Immature natural killer cell (primary cell): ENCODE data around the gene LKAAEAR1. TPM values are rescaled to one million over a fixed set of nuclear protein-coding genes. Genes with fewer than 3 reads are reported as not detected.

Experiments used
- DNase-seq, 3 donors: peaks; one replicate each; pipeline ENCODE4 v3.0.0; 2022; ENCODE audit warnings: mixed read lengths in 1 of 3
- H3K27ac Mint-ChIP-seq, 6 donors: one replicate each; pipeline ENCODE4 v1.8.0; 2020; ENCODE audit warnings: mixed read lengths in 6 of 6, mild to moderate bottlenecking in 5 of 6, inconsistent platforms in 4 of 6, moderate library complexity in 3 of 6
- H3K27me3 Mint-ChIP-seq, 3 donors: one replicate each; pipeline ENCODE4 v1.8.0; 2020 to 2021; ENCODE audit warnings: low read depth in 3 of 3, mild to moderate bottlenecking in 3 of 3, mixed read lengths in 3 of 3, moderate library complexity in 3 of 3, inconsistent platforms in 1 of 3
- H3K36me3 Mint-ChIP-seq, 3 donors: one replicate each; pipeline ENCODE4 v1.8.0; 2020; ENCODE audit warnings: mixed read lengths in 3 of 3, inconsistent platforms in 2 of 3, mild to moderate bottlenecking in 2 of 3
- H3K4me1 Mint-ChIP-seq, 2 donors: one replicate each; pipeline ENCODE4 v1.8.0; 2020; ENCODE audit warnings: inconsistent platforms in 2 of 2, mild to moderate bottlenecking in 2 of 2, mixed read lengths in 2 of 2, moderate library complexity in 1 of 2
- H3K4me3 Mint-ChIP-seq, 5 donors: one replicate each; pipeline ENCODE4 v1.8.0; 2020; ENCODE audit warnings: mild to moderate bottlenecking in 5 of 5, mixed read lengths in 5 of 5, inconsistent platforms in 3 of 5, moderate library complexity in 3 of 5
- H3K9me3 Mint-ChIP-seq, 6 donors: one replicate each; pipeline ENCODE4 v1.8.0; 2020; ENCODE audit warnings: mild to moderate bottlenecking in 6 of 6, mixed read lengths in 6 of 6, inconsistent platforms in 4 of 6, moderate library complexity in 3 of 6
- polyA plus RNA-seq, 3 donors: library from polyadenylated mRNA; unstranded; fragments of 300-500 nt; fragmentation: Illumina TruSeq; gene quantifications; one replicate each; pipeline ENCODE4 v1.2.3, GENCODE V29; 2021

The LKAAEAR1 gene
- polyA plus RNA-seq, 3 donors from 2014 or later: not detected

- H3K27ac Mint-ChIP-seq: no peak overlapping the region
- no peak overlapping the region for H3K4me3 Mint-ChIP-seq
Measured at GRCh38 chr20:64106435-64106961, 22.3 kb upstream of the LKAAEAR1 start.

GRCh38 chr20:64105846-64106434 is 21.7 kb upstream of the LKAAEAR1 start:
- H3K4me1 Mint-ChIP-seq: peaks cover 5 to 10% of the 10 kb centered on the region in 2 donors
- H3K27ac Mint-ChIP-seq: no peak overlapping the region
- no peaks in the 10 kb centered on the region for H3K9me3 Mint-ChIP-seq
- H3K36me3 Mint-ChIP-seq: no peaks in the 10 kb centered on the region
- no peak overlapping the region for H3K4me3 Mint-ChIP-seq
- peaks cover 4 to 14% (median 9%) of the 10 kb centered on the region in 3 donors for H3K27me3 Mint-ChIP-seq
- no peak for DNase-seq

More at GRCh38 chr20:64106435-64106961, 22.3 kb upstream of the LKAAEAR1 start:
- DNase-seq: no peak
- Mint-ChIP-seq H3K36me3 (no peaks in the 10 kb centered on the region), H3K4me1 (peaks cover 4 to 6% of the 10 kb centered on the region in 2 donors), H3K9me3 (no peaks in the 10 kb centered on the region), H3K27me3 (peaks cover 4 to 9% (median 9%) of the 10 kb centered on the region in 3 donors)

DNA sequence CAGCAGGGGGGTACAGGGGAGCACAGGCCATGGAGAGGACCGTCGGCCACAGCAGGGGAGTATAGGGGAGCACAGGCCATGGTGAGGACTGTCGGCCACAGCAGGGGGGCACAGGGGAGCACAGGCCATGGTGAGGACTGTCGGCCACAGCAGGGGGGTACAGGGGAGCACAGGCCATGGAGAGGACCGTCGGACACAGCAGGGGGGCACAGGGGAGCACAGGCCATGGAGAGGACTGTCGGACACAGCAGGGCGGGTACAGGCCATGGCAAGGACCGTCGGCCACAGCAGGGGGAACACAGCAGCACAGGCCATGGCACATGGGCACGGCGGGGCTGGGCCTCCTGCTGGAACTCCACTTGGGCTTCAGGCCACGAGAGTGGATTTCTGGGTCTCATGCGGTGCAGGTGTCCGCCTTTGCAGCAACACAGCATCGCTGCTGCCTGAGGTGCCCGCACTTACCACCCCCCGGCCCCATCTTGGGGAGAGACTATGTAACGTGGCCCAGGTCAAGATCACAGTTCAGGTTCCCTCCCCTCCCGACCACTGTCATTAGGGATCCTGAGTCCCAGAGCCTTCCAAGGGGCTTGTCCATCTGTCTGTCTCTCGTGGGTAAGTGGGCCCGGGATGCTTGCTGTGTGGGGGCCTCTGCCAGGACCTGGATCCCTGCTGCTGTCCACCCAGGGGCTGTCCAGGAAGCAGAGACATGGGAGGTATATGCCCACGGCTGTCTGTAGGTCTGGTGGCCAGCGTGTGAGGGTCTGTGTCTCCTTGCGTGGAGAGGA is 20.7 kb upstream of the LKAAEAR1 start:
- DNase-seq: no peak
- Mint-ChIP-seq H3K9me3 (no peaks in the 10 kb centered on the region), H3K4me3 (no peak overlapping the region), H3K27ac (no peak overlapping the region), H3K36me3 (no peaks in the 10 kb centered on the region), H3K4me1 (peaks cover 6 to 10% of the 10 kb centered on the region in 2 donors), H3K27me3 (peaks cover 4 to 15% (median 9%) of the 10 kb centered on the region in 3 donors)

GRCh38 chr20:64103871-64104666 is 19.9 kb upstream of the LKAAEAR1 start:
- no peak overlapping the region for H3K27ac Mint-ChIP-seq
- H3K36me3 Mint-ChIP-seq: no peaks in the 10 kb centered on the region
- peaks cover 4 to 15% (median 9%) of the 10 kb centered on the region in 3 donors for H3K27me3 Mint-ChIP-seq
- H3K4me3 Mint-ChIP-seq: no peak overlapping the region
- no peak for DNase-seq
- no peaks in the 10 kb centered on the region for H3K9me3 Mint-ChIP-seq
- H3K4me1 Mint-ChIP-seq: peaks cover 6 to 10% of the 10 kb centered on the region in 2 donors

DNA sequence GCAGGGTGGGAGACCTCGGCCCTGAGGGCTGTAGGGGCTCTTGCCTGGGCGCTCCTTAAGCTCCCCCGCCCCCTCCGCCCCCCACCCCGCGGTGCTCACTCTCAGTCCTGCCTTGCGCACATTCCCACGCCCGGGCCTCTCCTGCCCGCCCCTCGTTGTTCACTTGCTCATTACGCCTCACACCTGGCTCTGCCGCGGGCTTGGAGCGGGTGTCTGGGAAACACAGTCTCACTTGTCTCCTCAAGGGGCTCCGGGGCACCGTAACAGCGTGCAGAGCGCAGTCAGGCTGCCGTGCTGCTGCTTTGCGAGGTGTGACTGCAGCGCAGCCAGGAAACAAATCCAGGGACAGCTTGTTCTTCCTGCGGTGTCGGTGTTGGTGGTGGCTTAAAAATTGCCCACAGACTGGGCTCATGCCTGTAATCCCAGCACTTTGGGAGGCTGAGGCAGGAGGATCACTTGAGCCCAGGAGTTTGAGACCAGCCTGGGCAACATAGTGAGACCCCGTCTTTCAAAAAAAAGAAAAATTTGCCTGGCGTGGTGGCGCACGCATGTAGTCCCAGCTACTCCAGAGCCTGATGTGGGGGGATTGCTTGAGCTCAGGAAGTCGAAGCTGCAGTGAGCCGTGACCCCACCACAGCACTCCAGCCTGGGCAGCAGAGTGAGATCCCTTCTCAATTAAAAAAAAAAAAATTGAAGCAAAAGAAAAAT is 18.6 kb upstream of the LKAAEAR1 start:
- H3K9me3 Mint-ChIP-seq: no peaks in the 10 kb centered on the region
- H3K27ac Mint-ChIP-seq: no peak overlapping the region
- DNase-seq: no peak
- H3K4me3 Mint-ChIP-seq: peak overlapping the region in 1 of 5 donors; percentile 39
- peaks cover 4 to 5% of the 10 kb centered on the region in 2 donors for H3K4me1 Mint-ChIP-seq
- no peaks in the 10 kb centered on the region for H3K36me3 Mint-ChIP-seq
- H3K27me3 Mint-ChIP-seq: peaks cover 4 to 13% (median 13%) of the 10 kb centered on the region in 3 donors

GRCh38 chr20:64101731-64102621 is 17.8 kb upstream of the LKAAEAR1 start:
- H3K4me1 Mint-ChIP-seq: peaks cover 4 to 5% of the 10 kb centered on the region in 2 donors
- H3K27ac Mint-ChIP-seq: no peak overlapping the region
- peak; percentile 53 to 62 (median 57) for DNase-seq
- peaks cover 0 to under 1% (median 0%) of the 10 kb centered on the region in 3 donors for H3K36me3 Mint-ChIP-seq
- peaks cover 4 to 13% (median 13%) of the 10 kb centered on the region in 3 donors for H3K27me3 Mint-ChIP-seq
- H3K4me3 Mint-ChIP-seq: peak overlapping the region in 4 of 5 donors; percentile 5 to 67 (median 46)
- H3K9me3 Mint-ChIP-seq: no peaks in the 10 kb centered on the region

- Mint-ChIP-seq H3K27ac (no peak overlapping the region), H3K27me3 (peaks cover 4 to 13% (median 13%) of the 10 kb centered on the region in 3 donors), H3K4me3 (peak overlapping the region in 4 of 5 donors; percentile 5 to 67 (median 46)), H3K4me1 (peaks cover 4 to 5% of the 10 kb centered on the region in 2 donors), H3K9me3 (no peaks in the 10 kb centered on the region), H3K36me3 (peaks cover 0 to 4% (median 0%) of the 10 kb centered on the region in 3 donors)
- DNase-seq: no peak
Measured at GRCh38 chr20:64100946-64101688, 16.9 kb upstream of the LKAAEAR1 start.

GRCh38 chr20:64100566-64100888 is 16.3 kb upstream of the LKAAEAR1 start:
- H3K36me3 Mint-ChIP-seq: peaks cover 0 to 4% (median 0%) of the 10 kb centered on the region in 3 donors
- no peak overlapping the region for H3K4me3 Mint-ChIP-seq
- peaks cover 4 to 5% of the 10 kb centered on the region in 2 donors for H3K4me1 Mint-ChIP-seq
- peaks cover 4 to 13% (median 11%) of the 10 kb centered on the region in 3 donors for H3K27me3 Mint-ChIP-seq
- H3K27ac Mint-ChIP-seq: no peak overlapping the region
- DNase-seq: no peak
- no peaks in the 10 kb centered on the region for H3K9me3 Mint-ChIP-seq

DNA sequence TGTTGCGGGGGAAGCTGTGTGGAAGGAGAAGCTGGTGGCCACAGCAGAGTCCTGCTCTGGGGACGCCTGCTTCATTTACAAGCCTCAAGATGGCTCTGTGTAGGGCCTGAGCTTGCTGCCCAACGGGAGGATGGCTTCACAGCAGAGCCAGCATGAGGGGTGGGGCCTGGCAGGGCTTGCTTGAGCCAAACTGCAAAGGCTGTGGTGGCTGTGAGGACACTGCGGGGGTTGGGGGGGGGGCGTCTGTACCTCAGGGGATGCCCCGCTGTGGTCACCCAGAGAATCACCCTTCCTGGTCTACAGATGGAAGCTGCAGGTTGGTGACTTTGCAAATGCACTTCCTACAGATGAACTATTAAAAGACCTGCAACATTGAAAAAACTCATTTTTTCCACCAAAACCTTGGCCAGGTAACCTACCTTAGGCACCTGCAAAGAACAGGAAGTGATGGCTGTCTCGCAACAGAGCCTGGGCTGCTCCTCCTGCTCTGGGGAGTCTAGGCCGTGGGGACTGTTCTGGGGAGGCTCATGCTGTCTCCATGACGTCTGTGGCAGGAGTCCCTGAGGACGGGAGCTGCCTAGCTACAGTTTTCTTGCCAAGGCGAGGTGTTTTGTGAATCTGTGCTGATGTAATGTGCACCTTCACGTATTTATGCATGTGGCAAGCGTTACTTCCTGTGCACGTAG is 15.8 kb upstream of the LKAAEAR1 start:
- Mint-ChIP-seq H3K36me3 (peaks cover 0 to 4% (median 0%) of the 10 kb centered on the region in 3 donors), H3K4me3 (no peak overlapping the region), H3K4me1 (peaks cover 4 to 5% of the 10 kb centered on the region in 2 donors), H3K27me3 (peaks cover 4 to 13% (median 11%) of the 10 kb centered on the region in 3 donors), H3K27ac (no peak overlapping the region), H3K9me3 (no peaks in the 10 kb centered on the region)
- DNase-seq: no peak

DNA sequence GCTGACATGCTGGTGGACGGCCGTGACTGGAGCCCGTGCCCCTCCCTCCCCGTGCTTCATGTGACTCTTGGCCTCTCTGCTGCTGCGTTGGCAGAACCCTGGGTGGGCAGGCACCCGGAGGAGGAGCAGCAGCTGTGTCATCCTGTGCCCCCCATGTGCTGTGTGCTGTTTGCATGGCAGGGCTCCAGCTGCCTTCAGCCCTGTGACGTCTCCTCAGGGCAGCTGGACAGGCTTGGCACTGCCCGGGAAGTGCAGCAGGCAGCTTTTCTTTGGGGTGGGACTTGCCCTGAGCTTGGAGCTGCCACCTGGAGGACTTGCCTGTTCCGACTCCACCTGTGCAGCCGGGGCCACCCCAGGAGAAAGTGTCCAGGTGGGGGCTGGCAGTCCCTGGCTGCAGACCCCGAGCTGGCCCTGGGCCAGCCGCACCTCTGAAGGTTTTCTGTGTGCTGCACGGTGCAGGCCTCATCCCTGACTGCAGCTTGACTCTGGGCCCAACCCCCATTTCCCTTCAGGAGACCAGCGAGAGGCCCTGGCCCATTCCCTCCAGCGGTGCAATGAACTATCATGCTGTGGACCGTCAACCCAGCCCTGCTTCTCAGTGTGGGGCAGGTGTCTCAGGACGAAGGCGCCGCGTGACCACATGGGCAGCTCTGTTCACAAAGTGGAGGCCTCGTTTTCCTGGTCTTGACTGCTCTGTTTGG is 15.0 kb upstream of the LKAAEAR1 start:
- H3K36me3 Mint-ChIP-seq: peaks cover 0 to 4% (median 0%) of the 10 kb centered on the region in 3 donors
- no peak overlapping the region for H3K4me3 Mint-ChIP-seq
- DNase-seq: no peak
- no peak overlapping the region for H3K27ac Mint-ChIP-seq
- peaks cover 4 to 13% (median 11%) of the 10 kb centered on the region in 3 donors for H3K27me3 Mint-ChIP-seq
- no peaks in the 10 kb centered on the region for H3K9me3 Mint-ChIP-seq
- peaks cover 4 to 5% of the 10 kb centered on the region in 2 donors for H3K4me1 Mint-ChIP-seq

DNA sequence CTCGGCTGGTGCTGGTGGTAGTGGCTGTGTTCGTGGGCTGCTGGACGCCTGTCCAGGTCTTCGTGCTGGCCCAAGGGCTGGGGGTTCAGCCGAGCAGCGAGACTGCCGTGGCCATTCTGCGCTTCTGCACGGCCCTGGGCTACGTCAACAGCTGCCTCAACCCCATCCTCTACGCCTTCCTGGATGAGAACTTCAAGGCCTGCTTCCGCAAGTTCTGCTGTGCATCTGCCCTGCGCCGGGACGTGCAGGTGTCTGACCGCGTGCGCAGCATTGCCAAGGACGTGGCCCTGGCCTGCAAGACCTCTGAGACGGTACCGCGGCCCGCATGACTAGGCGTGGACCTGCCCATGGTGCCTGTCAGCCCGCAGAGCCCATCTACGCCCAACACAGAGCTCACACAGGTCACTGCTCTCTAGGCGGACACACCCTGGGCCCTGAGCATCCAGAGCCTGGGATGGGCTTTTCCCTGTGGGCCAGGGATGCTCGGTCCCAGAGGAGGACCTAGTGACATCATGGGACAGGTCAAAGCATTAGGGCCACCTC is 14.3 kb upstream of the LKAAEAR1 start:
- H3K27ac Mint-ChIP-seq: no peak overlapping the region
- H3K4me3 Mint-ChIP-seq: no peak overlapping the region
- no peaks in the 10 kb centered on the region for H3K9me3 Mint-ChIP-seq
- H3K36me3 Mint-ChIP-seq: peaks cover 0 to 4% (median 0%) of the 10 kb centered on the region in 3 donors
- peaks cover 2 to 12% (median 11%) of the 10 kb centered on the region in 3 donors for H3K27me3 Mint-ChIP-seq
- peaks cover 4 to 5% of the 10 kb centered on the region in 2 donors for H3K4me1 Mint-ChIP-seq
- no peak for DNase-seq
